H1 (cell line): ENCODE results near the gene FOSL2. TPM values are rescaled to one million over a fixed set of nuclear protein-coding genes. Genes with fewer than 3 reads are reported as not detected.

Experiments used
- CTCF ChIA-PET: fragments of 300-600 bp; sonication (Branson Sonifier 250); formaldehyde crosslinking; loops from one replicate; lab custom pipeline; 2021; ENCODE audit not compliant: partially characterized antibody; lab: Charles Lee
- POLR2A ChIA-PET: fragments of 300-600 bp; sonication (Branson Sonifier 250); formaldehyde crosslinking; loops from one replicate; lab custom pipeline; 2021; ENCODE audit warnings: inconsistent platforms; ENCODE audit not compliant: partially characterized antibody; lab: Charles Lee
- DNase-seq, 2 experiments: peaks; one replicate each; pipeline versions ENCODE4 v3.0.0 to v3.0.0-alpha.2; 2010 to 2022; ENCODE audit warnings: low spot score in 2 of 2, low read depth in 1 of 2, mixed read lengths in 1 of 2
- FAIRE-seq: peaks from 2 replicates; lab custom pipeline; 2011; peaks lifted over from hg19 to GRCh38; lab: Jason Lieb, UNC
- H2AFZ ChIP-seq: 2 replicates; pipeline ENCODE4 v1.8.1; 2012; ENCODE audit warnings: low read length, inconsistent platforms
- H2AK5ac ChIP-seq: 2 replicates; pipeline ENCODE4 v1.6.1; 2013; ENCODE audit warnings: low read depth, low read length
- H2BK120ac ChIP-seq: replicated peaks from 2 replicates; pipeline ENCODE3; 2013; ENCODE audit warnings: low read depth, low read length, inconsistent platforms
- H2BK12ac ChIP-seq: 2 replicates; pipeline ENCODE4 v1.6.1; 2013; ENCODE audit warnings: low read depth, low read length
- H2BK15ac ChIP-seq: 2 replicates; pipeline ENCODE4 v1.6.1; 2013; ENCODE audit warnings: low read length
- H2BK20ac ChIP-seq: 2 replicates; pipeline ENCODE4 v1.6.1; 2013; ENCODE audit warnings: low read length
- H2BK5ac ChIP-seq: 2 replicates; pipeline ENCODE4 v1.6.1; 2013; ENCODE audit warnings: low read depth, low read length
- H3K14ac ChIP-seq: 2 replicates; pipeline ENCODE4 v1.6.1; 2013; ENCODE audit warnings: inconsistent platforms; ENCODE audit not compliant: insufficient read length
- H3K18ac ChIP-seq: 2 replicates; pipeline ENCODE4 v1.6.1; 2013; ENCODE audit warnings: low read length; ENCODE audit errors: extremely low read depth
- H3K23ac ChIP-seq: 2 replicates; pipeline ENCODE4 v1.6.1; 2013; ENCODE audit warnings: inconsistent platforms; ENCODE audit not compliant: insufficient read length
- H3K23me2 ChIP-seq: 2 replicates; pipeline ENCODE4 v1.6.1; 2013; ENCODE audit warnings: low read depth, low read length
- H3K27ac ChIP-seq: 2 replicates; pipeline ENCODE4 v1.6.1; 2011; ENCODE audit warnings: low read depth, low read length, inconsistent platforms
- H3K27me3 ChIP-seq, 4 experiments: replicated peaks in 1 of 4; 1 replicate in 1 of 4; 2 replicates in 3 of 4; pipeline versions ENCODE4 v1.6.1 to v1.8.1; 2011 to 2013; ENCODE audit warnings: low read length in 3 of 4, mild to moderate bottlenecking in 3 of 4, inconsistent platforms in 2 of 4, mixed read lengths in 2 of 4, moderate library complexity in 1 of 4; ENCODE audit not compliant: control insufficient read depth in 3 of 4, insufficient read depth in 3 of 4; ENCODE audit errors: extremely low read depth in 1 of 4
- H3K36me3 ChIP-seq, 4 experiments: 2 replicates each; pipeline versions ENCODE4 v1.6.1 to v1.8.1; 2011 to 2013; ENCODE audit warnings: mild to moderate bottlenecking in 4 of 4, low read length in 3 of 4, moderate library complexity in 2 of 4, control low read depth in 1 of 4, inconsistent platforms in 1 of 4; ENCODE audit not compliant: insufficient read depth in 4 of 4, control insufficient read depth in 2 of 4
- H3K4ac ChIP-seq: replicated peaks from 2 replicates; pipeline ENCODE3; 2013; ENCODE audit warnings: low read length, low read depth, mixed read lengths, inconsistent platforms; ENCODE audit not compliant: insufficient read length
- H3K4me1 ChIP-seq, 4 experiments: replicated peaks in 1 of 4; 1 replicate in 1 of 4; 2 replicates in 3 of 4; pipeline versions ENCODE4 v1.6.1 to v1.8.1; 2011 to 2013; ENCODE audit warnings: low read length in 3 of 4, inconsistent platforms in 2 of 4, mixed read lengths in 1 of 4; ENCODE audit not compliant: insufficient read depth in 4 of 4, control insufficient read depth in 3 of 4
- H3K4me2 ChIP-seq, 2 experiments: 2 replicates each; pipeline versions ENCODE4 v1.6.1 to v1.8.1; 2011 to 2013; ENCODE audit warnings: low read depth in 2 of 2, low read length in 2 of 2, control low read depth in 1 of 2, inconsistent platforms in 1 of 2, mild to moderate bottlenecking in 1 of 2; ENCODE audit not compliant: insufficient read depth in 1 of 2
- H3K4me3 ChIP-seq, 4 experiments: fragments of 200-600, 300-600 bp in 1 of 4; sonication (generic), shearing (Covaris generic), sonication (Bioruptor Twin) in 1 of 4; 2 replicates each; pipeline versions ENCODE4 v1.5.1 to v1.8.1; 2011 to 2016; ENCODE audit warnings: low read length in 4 of 4, low read depth in 3 of 4, control low read depth in 2 of 4, inconsistent platforms in 2 of 4, mild to moderate bottlenecking in 2 of 4, mixed read lengths in 1 of 4, moderate library complexity in 1 of 4; ENCODE audit not compliant: insufficient read depth in 2 of 4; ENCODE audit errors: extremely low read depth in 1 of 4
- H3K56ac ChIP-seq: replicated peaks from 2 replicates; pipeline ENCODE3; 2013; ENCODE audit warnings: low read depth, mild to moderate bottlenecking, mixed read lengths, low read length, inconsistent platforms; ENCODE audit not compliant: insufficient read length
- H3K79me1 ChIP-seq: 2 replicates; pipeline ENCODE4 v1.6.1; 2013; ENCODE audit warnings: low read depth, low read length, control low read depth
- H3K79me2 ChIP-seq, 2 experiments: 2 replicates each; pipeline versions ENCODE4 v1.6.1 to v1.8.1; 2012 to 2013; ENCODE audit warnings: low read length in 2 of 2, mild to moderate bottlenecking in 2 of 2, inconsistent platforms in 1 of 2; ENCODE audit not compliant: insufficient read depth in 2 of 2, control insufficient read depth in 1 of 2
- H3K9ac ChIP-seq, 4 experiments: replicated peaks in 1 of 4; 1 replicate in 1 of 4; 2 replicates in 3 of 4; pipeline versions ENCODE4 v1.6.1 to v1.8.1; 2011 to 2013; ENCODE audit warnings: low read depth in 3 of 4, low read length in 3 of 4, control low read depth in 2 of 4, mild to moderate bottlenecking in 2 of 4, moderate library complexity in 2 of 4, inconsistent platforms in 1 of 4; ENCODE audit errors: extremely low read depth in 1 of 4
- H3K9me3 ChIP-seq, 2 experiments: 2 replicates each; pipeline versions ENCODE4 v1.6.1 to v1.8.1; 2012 to 2013; ENCODE audit warnings: mild to moderate bottlenecking in 2 of 2, moderate library complexity in 2 of 2, control low read depth in 1 of 2, inconsistent platforms in 1 of 2, low read depth in 1 of 2, low read length in 1 of 2, mixed read lengths in 1 of 2; ENCODE audit not compliant: insufficient read depth in 2 of 2
- H4K20me1 ChIP-seq, 2 experiments: replicated peaks in 1 of 2; 2 replicates each; pipeline versions ENCODE3 to v1.8.1; 2011 to 2013; ENCODE audit warnings: inconsistent platforms in 2 of 2, low read length in 2 of 2, mild to moderate bottlenecking in 1 of 2; ENCODE audit not compliant: insufficient read depth in 2 of 2, control insufficient read depth in 1 of 2
- H4K5ac ChIP-seq: 2 replicates; pipeline ENCODE4 v1.6.1; 2013; ENCODE audit warnings: low read length, low read depth, mixed read lengths, inconsistent platforms; ENCODE audit not compliant: insufficient read length
- H4K8ac ChIP-seq: 2 replicates; pipeline ENCODE4 v1.8.0; 2013; ENCODE audit warnings: mild to moderate bottlenecking, moderate library complexity, low read length, inconsistent platforms; ENCODE audit not compliant: insufficient read depth; ENCODE audit errors: extremely low read depth
- H4K91ac ChIP-seq: replicated peaks from 2 replicates; pipeline ENCODE3; 2013; ENCODE audit warnings: low read length, mixed read lengths, inconsistent platforms; ENCODE audit not compliant: insufficient read length
- EGR1 ChIP-seq: IDR thresholded peaks from 2 replicates; pipeline ENCODE4 v1.6.1; 2011; ENCODE audit warnings: low read depth, low read length, borderline replicate concordance
- SIX5 ChIP-seq: IDR thresholded peaks from 2 replicates; pipeline ENCODE4 v1.6.1; 2011; ENCODE audit warnings: mild to moderate bottlenecking, low read depth, low read length
- WGBS, 2 experiments: shearing (Covaris generic) in 1 of 2; methylation state at CpG; one replicate each; pipeline versions ENCODE4 v1.1.6 to v1.1.7; 2013 to 2015; ENCODE audit warnings: low lambda C conversion rate in 2 of 2, mixed read lengths in 2 of 2, inconsistent platforms in 1 of 2, low coverage in 1 of 2, missing lambda C conversion rate in 1 of 2; ENCODE audit not compliant: insufficient replicate concordance in 2 of 2, insufficient coverage in 1 of 2, insufficient read length in 1 of 2; ENCODE audit errors: extremely low coverage in 1 of 2, missing lambda C conversion rate in 1 of 2; 5-methylcytosine and 5-hydroxymethylcytosine counted together
- polyA plus RNA-seq, 7 experiments: library from polyadenylated mRNA; depleted of rRNA in 3 of 7; stranded (reverse) in 5 of 7; unstranded in 2 of 7; fragments of >200 nt in 5 of 7; fragments of 200-250 nt in 2 of 7; gene quantifications; 1 replicate in 5 of 7; 2 replicates in 1 of 7; 4 replicates in 1 of 7; pipeline versions ENCODE4 v1.2.1 to v1.2.3, GENCODE V29; 2011 to 2013; ENCODE audit warnings: missing spikeins in 2 of 7, mixed read lengths in 2 of 7
- total RNA-seq: library from RNA; stranded (reverse); fragmentation: NEBNext Ultra II Directional; extraction: Animal tissue kit (Norgen Biotek cat#: 25700); gene quantifications from 2 replicates; pipeline ENCODE4 v1.2.1, GENCODE V29; 2021

Gene FOSL2
- total and polyA plus RNA-seq, 2 of the 8 experiments (the other 6 are each of a cell fraction or from before 2014, with no cell fraction given), result 1.5 to 4.5 TPM

DNA sequence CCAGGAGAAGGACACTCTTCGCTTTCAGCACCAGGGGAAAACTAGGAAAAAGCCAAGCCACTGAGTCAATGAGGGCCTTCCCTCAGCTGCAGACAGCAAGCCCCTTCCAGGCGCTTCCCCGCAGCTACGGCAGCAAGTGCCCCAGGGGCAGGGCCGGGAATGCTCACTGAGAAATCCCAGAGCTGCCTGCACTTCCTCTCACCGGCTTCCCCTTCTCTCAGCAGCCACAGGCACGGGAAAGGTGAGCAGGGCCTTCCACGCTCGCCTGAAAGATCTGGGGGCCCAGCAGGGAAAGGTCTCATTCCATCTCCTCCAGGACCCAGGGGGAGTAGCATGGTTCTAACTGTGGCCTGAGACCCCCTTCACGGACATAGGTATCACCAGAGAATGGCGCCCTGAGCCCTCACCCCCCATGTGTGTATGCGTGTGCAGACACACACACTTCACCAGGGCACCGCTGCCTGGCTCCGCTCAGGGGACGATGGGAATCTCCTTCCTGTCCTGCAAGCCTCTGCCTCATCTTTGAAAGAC is 29.6 kb upstream of the FOSL2 start:
- CTCF ChIA-PET, result interaction anchor here (0.6 to 0.8 kb wide), 2 partner anchors 17 to 165 kb away, joined by 3 read pairs; no protein-coding TSS in a partner anchor
- peak overlapping the region; percentile 84; the same call in 1 of the 2 replicates for H2AFZ ChIP-seq

More for the DNA sequence above, 29.6 kb upstream of the FOSL2 start:
- H3K9ac ChIP-seq, result no peak overlapping the region
- H3K18ac ChIP-seq, result 0 out of 2 replicates have a peak overlapping the region, but pooled peaks have one; percentile 1
- DNase-seq, result no peak
- no peaks in the 10 kb centered on the region for H3K79me2 ChIP-seq
- WGBS, 2 experiments, result 55% methylated on average over 15 of the region's 15 CpGs; no CpG with 5 or more reads in 1 of the 2 experiments
- H3K4me2 ChIP-seq, result no peak overlapping the region
- no peaks in the 10 kb centered on the region for H3K23me2 ChIP-seq
- H3K14ac ChIP-seq, result no peak overlapping the region
- H3K79me1 ChIP-seq, result no peaks in the 10 kb centered on the region
- no peak overlapping the region for H2BK5ac ChIP-seq
- no peak overlapping the region for H2BK12ac ChIP-seq
- H3K4me3 ChIP-seq, result no peak overlapping the region
- H3K36me3 ChIP-seq, result no peaks in the 10 kb centered on the region
- no peaks in the 10 kb centered on the region for H4K20me1 ChIP-seq
- H4K5ac ChIP-seq, result no peak overlapping the region
- TF ChIP-seq SIX5, result no peak
- 0 out of 2 replicates have a peak, but pooled peaks have one; percentile 17 for TF ChIP-seq EGR1
- peak overlapping the region; percentile 5 for H4K91ac ChIP-seq
- peak overlapping the region; percentile 20; the same call in 1 of the 2 replicates for H4K8ac ChIP-seq
- H2BK20ac ChIP-seq, result no peak overlapping the region
- H2AK5ac ChIP-seq, result no peak overlapping the region
- no peaks in the 10 kb centered on the region; a peak in 1 of 7 replicates for H3K27me3 ChIP-seq
- no peak overlapping the region for H3K27ac ChIP-seq
- POLR2A ChIA-PET, result interaction anchor here (1.1 to 2.2 kb wide), 2 partner anchors 27 to 87 kb away, joined by 3 to 12 read pairs; no protein-coding TSS in a partner anchor
- no peak overlapping the region for H3K4ac ChIP-seq
- H2BK120ac ChIP-seq, result no peak overlapping the region
- no peak overlapping the region for H2BK15ac ChIP-seq
- no peak overlapping the region for H3K23ac ChIP-seq
- H3K56ac ChIP-seq, result no peak overlapping the region
- no peaks in the 10 kb centered on the region for H3K9me3 ChIP-seq
- H3K4me1 ChIP-seq, result peaks cover 0 to 3% (median 0%) of the 10 kb centered on the region in 4 experiments; a peak in 1 of 7 replicates
- no peak for FAIRE-seq
